Activated CD4-positive, alpha-beta T cell treated with anti-CD3 and anti-CD28 coated beads, Interleukin-2, amount 10 ng/mL, durations not matched to agents 24 days and 14 days (primary cell): Measurements from ENCODE around the gene F8A1. TPM values are rescaled to one million over a fixed set of nuclear protein-coding genes. Genes with fewer than 3 reads are reported as not detected.
"Not testable (repeated sequence)": the region's sequence is repeated elsewhere in the genome, so short reads cannot be mapped to it uniquely, and the experiment has no call there.

Source experiments
- DNase-seq: peaks from one replicate; pipeline ENCODE4 v3.0.0; 2022
- H3K27ac Mint-ChIP-seq: one replicate; pipeline ENCODE4 v1.8.0; 2022; ENCODE audit warnings: mild to moderate bottlenecking, mixed read lengths
- H3K27me3 Mint-ChIP-seq: one replicate; pipeline ENCODE4 v1.8.0; 2022; ENCODE audit warnings: mixed read lengths
- H3K36me3 Mint-ChIP-seq: one replicate; pipeline ENCODE4 v1.8.0; 2022; ENCODE audit warnings: low read depth, mild to moderate bottlenecking, mixed read lengths
- H3K4me1 Mint-ChIP-seq: one replicate; pipeline ENCODE4 v1.8.0; 2021; ENCODE audit warnings: mixed read lengths
- H3K4me3 Mint-ChIP-seq: one replicate; pipeline ENCODE4 v1.8.0; 2022; ENCODE audit warnings: mild to moderate bottlenecking, moderate library complexity, mixed read lengths
- H3K9me3 Mint-ChIP-seq: one replicate; pipeline ENCODE4 v1.8.0; 2021; ENCODE audit warnings: mixed read lengths
- intact Hi-C: fragments of 100-400 bp; cut with micrococcal nuclease; formaldehyde crosslinking; loops from one replicate; pipeline ENCODE4 v1.15.1; 2023
- total RNA-seq: library from RNA; stranded (reverse); gene quantifications from 2 replicates; pipeline ENCODE4 v1.2.3, GENCODE V29; 2022

F8A1 gene
- 23.2 and 25.0 TPM in 2 replicates for total RNA-seq

DNA sequence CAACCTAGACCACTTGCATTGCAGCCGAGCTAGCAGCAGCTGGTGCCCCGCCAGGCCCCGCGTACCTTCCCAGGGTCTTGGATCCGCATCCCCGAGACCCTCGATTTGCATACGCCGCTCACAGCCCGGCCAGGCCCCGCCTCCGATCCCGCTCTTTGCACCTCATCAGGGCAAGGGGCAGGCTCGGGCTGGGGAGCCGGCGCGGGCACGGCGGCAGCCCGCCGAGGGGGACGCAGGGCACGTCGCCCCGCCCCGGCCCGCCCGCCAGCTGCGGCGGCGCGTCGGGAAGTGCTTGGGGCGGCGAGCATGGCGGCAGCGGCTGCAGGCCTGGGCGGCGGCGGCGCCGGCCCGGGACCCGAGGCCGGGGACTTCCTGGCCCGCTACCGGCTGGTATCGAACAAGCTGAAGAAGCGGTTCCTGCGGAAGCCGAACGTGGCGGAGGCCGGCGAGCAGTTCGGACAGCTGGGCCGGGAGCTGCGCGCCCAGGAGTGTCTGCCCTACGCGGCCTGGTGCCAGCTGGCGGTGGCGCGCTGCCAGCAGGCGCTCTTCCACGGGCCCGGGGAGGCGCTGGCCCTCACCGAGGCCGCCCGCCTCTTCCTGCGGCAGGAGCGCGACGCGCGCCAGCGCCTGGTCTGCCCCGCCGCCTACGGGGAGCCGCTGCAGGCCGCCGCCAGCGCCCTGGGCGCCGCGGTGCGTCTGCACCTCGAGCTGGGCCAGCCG is at the start of gene F8A1:
F8A1 (plus strand) TSS at position 287 of the 720 bp plus-strand sequence; CDS start at position 307, 20 bp downstream.
- H3K27me3 Mint-ChIP-seq, H3K4me1 Mint-ChIP-seq, H3K4me3 Mint-ChIP-seq, H3K9me3 Mint-ChIP-seq, H3K27ac Mint-ChIP-seq, intact Hi-C loops, DNase-seq, H3K36me3 Mint-ChIP-seq: not testable (repeated sequence)

DNA sequence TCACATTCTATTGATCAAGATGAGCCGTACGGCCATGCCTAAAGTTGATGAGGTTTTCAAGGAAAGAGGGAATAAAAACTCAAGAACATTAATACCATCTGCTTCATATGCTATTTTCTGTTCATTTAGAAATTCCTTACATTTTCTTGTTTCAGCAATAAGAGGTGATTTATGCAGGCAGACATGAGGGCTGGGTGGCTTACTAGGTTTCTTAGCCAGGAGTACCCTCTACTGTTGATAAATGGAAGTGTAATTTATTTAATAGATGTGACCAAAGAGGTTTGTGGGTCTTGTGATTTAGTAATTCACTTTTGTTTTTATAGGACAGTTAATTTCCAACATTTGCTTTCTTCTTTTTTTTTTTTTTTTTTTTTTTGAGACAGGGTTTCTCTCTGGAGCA is 45.3 kb upstream of the F8A1 start:
- Mint-ChIP-seq H3K4me1 (peaks cover 3% of the 10 kb centered on the region), H3K27ac (no peak overlapping the region), H3K9me3 (no peaks in the 10 kb centered on the region), H3K27me3 (peaks cover 4% of the 10 kb centered on the region), H3K4me3 (no peak overlapping the region), H3K36me3 (no peaks in the 10 kb centered on the region)
- peak; percentile 56 for DNase-seq
- intact Hi-C loops = loop anchor here (2.0 to 5.0 kb wide), 2 partner anchors 79 to 92 kb away; partner anchors contain the start of gene DKC1

DNA sequence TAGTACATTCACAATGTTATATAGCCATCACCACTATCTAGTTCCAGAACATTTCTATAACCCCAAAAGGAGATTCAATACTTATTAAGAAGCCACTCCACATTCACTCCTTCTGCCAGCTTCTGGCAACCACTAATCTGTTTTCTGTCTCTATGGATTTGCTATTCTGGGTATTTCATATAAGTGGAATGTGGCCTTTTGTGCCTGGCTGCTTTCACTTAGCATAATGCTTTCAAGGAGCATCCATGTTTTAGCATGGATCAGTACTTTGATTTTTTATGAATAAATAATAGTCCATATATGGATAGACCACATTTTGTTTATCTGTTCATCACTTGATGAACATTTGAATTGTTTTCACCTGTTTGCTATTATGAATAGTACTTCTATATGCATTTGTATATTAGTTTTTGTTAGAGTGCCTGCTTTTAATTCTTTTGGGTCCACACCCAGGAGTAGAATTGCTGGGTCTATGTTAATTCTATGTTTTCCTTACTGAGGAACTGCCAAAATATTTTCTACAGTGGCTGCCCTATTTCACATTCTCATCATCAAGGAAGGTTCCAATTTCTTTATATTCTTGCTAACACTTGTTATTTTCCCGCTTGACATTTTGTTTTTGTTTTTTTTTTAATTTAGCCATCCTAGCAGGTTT is 35.1 kb upstream of the F8A1 start:
- Mint-ChIP-seq H3K27me3 (peaks cover 2% of the 10 kb centered on the region), H3K36me3 (peaks cover 4% of the 10 kb centered on the region), H3K4me3 (no peak overlapping the region), H3K27ac (no peak overlapping the region), H3K9me3 (no peaks in the 10 kb centered on the region), H3K4me1 (no peaks in the 10 kb centered on the region)
- DNase-seq = no peak
- intact Hi-C loops = no loop called here

DNA sequence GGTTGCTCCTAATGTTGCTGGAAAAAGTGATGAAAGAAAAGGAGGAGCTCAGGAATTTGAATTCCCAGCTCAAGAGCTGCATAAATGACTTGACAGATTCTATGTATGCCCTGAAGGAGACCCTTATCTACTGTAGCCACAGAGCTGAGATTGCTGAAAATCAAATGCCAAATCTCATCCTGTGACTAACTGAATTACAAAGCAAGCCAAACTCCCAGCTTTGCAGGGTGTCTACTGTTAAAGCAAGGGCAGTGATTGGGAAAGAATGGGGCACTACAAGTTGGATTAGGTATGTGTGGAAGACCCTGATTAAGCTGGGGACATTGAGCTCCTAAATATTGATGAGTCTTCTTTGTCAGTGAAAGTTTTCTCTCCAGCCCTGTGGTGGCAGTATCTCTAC is 30.9 kb upstream of the F8A1 start:
- DNase-seq = no peak
- Mint-ChIP-seq H3K36me3 (peaks cover 15% of the 10 kb centered on the region), H3K27me3 (no peaks in the 10 kb centered on the region), H3K9me3 (no peaks in the 10 kb centered on the region), H3K4me1 (no peaks in the 10 kb centered on the region), H3K27ac (no peak overlapping the region), H3K4me3 (no peak overlapping the region)
- intact Hi-C loops = no loop called here

DNA sequence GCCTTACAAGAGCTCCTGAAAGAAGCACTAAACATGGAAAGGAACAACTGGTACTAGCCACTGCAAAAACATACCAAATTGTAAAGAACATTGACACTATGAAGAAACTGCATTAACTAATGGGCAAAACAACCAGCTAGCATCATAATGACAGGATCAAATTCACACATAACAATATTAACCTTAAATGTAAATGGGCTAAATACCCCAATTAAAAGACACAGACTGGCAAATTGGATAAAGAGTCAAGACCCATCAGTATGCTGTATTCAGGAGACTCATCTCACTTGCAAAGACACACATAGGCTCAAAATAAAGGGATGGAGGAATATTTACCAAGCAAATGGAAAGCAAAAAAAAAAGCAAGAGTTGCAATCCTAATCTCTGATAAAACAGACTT is 17.6 kb upstream of the F8A1 start:
- H3K36me3 Mint-ChIP-seq, H3K4me1 Mint-ChIP-seq, intact Hi-C loops, H3K27me3 Mint-ChIP-seq, H3K4me3 Mint-ChIP-seq, H3K27ac Mint-ChIP-seq, DNase-seq: not testable (repeated sequence)
- H3K9me3 Mint-ChIP-seq = peaks cover 18% of the 10 kb centered on the region

DNA sequence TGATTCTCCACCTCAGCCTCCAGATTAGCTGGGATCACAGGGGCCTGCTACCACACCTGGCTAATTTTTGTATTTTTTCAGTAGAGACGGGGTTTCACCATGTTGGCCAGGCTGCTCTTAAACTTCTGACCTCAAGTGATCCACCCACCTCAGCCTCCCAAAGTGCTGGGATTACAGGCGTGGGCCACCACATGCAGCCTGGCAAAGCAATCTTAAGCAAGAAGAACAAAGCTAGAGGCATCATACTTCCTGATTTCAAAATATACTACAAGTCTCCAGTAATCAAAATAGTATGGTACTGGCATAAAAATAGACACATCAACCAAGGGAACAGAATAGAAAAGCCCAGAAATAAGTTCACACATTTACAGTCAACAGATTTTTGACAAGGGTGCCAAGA is 12.8 kb upstream of the F8A1 start:
- Mint-ChIP-seq H3K9me3 (peaks cover 11% of the 10 kb centered on the region), H3K27me3 (peaks cover 6% of the 10 kb centered on the region), H3K27ac (no peak overlapping the region), H3K4me3 (no peak overlapping the region), H3K36me3 (peaks cover 2% of the 10 kb centered on the region), H3K4me1 (no peaks in the 10 kb centered on the region)
- intact Hi-C loops = no loop called here
- no peak for DNase-seq

DNA sequence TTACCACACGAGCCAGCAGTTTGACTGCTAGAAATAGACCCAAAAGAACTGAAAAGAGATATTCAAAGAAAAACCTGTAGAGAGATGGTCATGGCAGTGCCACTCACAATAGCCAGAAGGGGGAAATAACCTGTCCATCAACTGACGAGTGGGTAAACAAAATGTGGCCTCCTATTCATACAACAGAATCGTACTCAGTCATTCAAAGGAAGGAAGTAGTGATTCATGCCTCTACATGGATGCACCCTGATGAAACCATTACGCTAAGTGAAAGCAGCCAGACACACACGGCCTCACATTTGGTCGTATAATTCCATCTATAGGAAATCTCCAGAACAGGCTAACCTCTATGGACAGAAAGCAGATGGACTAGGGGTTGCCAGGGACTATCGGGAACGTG is 2.1 kb upstream of the F8A1 start:
- DNase-seq, H3K4me1 Mint-ChIP-seq, H3K27me3 Mint-ChIP-seq, intact Hi-C loops, H3K27ac Mint-ChIP-seq, H3K4me3 Mint-ChIP-seq, H3K36me3 Mint-ChIP-seq, H3K9me3 Mint-ChIP-seq: not testable (repeated sequence)

DNA sequence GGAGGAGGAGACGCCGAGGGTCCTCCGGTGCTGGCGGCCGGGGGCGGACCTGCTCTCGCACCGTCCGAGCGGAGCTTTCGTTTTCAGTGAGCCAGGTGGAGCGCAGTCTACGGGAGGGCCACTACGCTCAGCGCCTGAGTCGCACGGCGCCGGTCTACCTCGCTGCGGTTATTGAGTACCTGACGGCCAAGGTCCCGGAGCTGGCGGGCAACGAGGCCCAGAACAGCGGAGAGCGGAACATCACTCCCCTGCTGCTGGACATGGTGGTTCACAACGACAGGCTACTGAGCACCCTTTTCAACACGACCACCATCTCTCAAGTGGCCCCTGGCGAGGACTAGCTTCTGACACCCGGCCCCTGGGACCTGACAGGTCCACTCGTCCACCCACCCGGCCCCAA is 1.1 kb upstream of the F8A1 start:
- H3K27me3 Mint-ChIP-seq, H3K4me3 Mint-ChIP-seq, H3K9me3 Mint-ChIP-seq, H3K36me3 Mint-ChIP-seq, intact Hi-C loops, DNase-seq, H3K4me1 Mint-ChIP-seq, H3K27ac Mint-ChIP-seq: not testable (repeated sequence)

DNA sequence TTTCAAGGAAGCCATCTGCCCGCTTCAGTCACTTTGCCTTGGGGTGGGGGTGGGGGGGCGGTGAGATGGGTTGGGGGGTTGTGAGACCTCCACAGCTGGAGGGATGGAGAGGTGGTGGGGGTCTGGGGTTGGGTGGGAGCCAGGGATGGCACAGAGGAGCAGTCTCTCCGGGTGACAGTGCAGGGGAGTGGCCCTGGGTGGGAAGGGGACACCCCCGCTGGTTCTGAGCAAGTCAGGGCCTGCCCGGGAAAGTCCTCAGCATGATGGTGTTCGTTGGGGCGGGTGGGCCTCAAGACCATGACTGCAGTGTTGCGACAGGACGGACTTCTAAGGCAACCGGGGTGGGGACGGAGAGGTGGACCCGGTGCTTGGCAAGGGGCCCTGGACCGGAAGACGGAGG is 606 bp upstream of the F8A1 start:
- H3K4me3 Mint-ChIP-seq, H3K4me1 Mint-ChIP-seq, H3K27ac Mint-ChIP-seq, intact Hi-C loops, H3K36me3 Mint-ChIP-seq, DNase-seq, H3K27me3 Mint-ChIP-seq, H3K9me3 Mint-ChIP-seq: not testable (repeated sequence)

DNA sequence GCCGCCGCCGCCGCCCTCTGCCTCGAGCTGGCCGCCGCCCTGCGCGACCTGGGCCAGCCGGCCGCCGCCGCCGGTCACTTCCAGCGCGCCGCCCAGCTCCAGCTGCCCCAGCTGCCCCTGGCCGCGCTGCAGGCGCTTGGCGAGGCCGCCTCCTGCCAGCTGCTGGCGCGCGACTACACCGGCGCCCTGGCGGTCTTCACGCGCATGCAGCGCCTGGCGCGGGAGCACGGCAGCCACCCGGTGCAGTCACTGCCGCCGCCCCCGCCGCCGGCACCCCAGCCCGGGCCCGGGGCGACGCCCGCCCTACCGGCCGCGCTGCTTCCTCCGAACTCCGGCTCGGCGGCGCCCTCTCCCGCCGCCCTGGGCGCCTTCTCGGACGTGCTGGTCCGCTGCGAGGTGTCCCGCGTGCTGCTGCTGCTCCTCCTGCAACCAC is 650 bp downstream of the F8A1 start:
- intact Hi-C loops, H3K4me3 Mint-ChIP-seq, H3K36me3 Mint-ChIP-seq, H3K27me3 Mint-ChIP-seq, DNase-seq, H3K4me1 Mint-ChIP-seq, H3K9me3 Mint-ChIP-seq, H3K27ac Mint-ChIP-seq: not testable (repeated sequence)

DNA sequence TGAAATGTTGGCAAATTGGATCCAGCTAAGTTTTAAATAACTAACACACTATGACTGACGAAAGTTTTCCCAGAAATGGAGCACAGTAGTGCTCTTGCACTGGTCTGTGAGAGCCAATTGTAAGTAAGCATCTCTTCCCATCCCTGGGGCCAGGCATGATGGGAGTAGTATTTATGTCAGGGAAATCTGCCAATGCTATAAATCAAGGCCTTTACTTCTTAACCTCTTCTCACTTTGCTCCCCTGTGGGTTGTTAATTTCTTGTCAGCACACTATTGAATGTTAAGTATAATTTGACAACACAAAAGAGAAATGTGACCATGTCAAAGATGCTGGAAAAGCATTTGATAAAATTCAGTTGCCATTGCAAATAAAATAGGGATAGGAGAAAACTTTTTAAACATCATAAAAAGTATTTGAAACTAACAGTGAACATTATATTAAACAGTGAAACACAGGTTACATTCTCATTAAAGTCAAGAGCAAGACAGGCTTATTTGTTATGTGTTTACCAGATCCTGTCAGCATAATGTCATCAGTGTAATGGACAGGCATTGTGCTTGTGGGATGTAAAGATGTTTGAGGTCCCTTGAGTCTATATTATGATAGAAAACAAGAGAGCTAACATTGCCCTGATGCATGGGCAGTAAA is 5.0 kb downstream of the F8A1 start:
- Mint-ChIP-seq H3K4me3 (no peak overlapping the region), H3K36me3 (peaks cover 5% of the 10 kb centered on the region), H3K27ac (no peak overlapping the region), H3K27me3 (peaks cover 7% of the 10 kb centered on the region), H3K4me1 (peaks cover 2% of the 10 kb centered on the region), H3K9me3 (no peaks in the 10 kb centered on the region)
- intact Hi-C loops = no loop called here
- DNase-seq = no peak

DNA sequence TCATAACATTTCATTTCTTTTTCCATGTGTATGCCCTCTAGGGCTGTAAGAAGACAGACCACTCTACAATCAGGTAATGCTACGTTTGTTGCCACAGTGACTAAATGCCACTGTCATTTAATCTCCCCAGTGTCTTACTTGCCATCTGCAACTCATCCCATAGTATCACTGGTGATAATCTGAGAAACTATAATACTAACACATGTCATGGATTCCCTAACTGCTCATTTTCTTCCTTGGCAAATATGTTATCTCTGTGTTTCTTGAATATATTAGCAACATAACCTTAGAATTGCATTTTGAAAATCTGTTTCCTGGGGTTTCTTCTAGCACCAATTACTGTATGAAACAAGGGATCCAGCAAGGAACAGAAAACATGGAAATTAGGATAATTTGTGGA is 6.1 kb downstream of the F8A1 start:
- no peaks in the 10 kb centered on the region for H3K9me3 Mint-ChIP-seq
- no peak overlapping the region for H3K27ac Mint-ChIP-seq
- peaks cover 5% of the 10 kb centered on the region for H3K36me3 Mint-ChIP-seq
- intact Hi-C loops = no loop called here
- no peak overlapping the region for H3K4me3 Mint-ChIP-seq
- H3K4me1 Mint-ChIP-seq = peaks cover 2% of the 10 kb centered on the region
- peaks cover 7% of the 10 kb centered on the region for H3K27me3 Mint-ChIP-seq
- DNase-seq = no peak

DNA sequence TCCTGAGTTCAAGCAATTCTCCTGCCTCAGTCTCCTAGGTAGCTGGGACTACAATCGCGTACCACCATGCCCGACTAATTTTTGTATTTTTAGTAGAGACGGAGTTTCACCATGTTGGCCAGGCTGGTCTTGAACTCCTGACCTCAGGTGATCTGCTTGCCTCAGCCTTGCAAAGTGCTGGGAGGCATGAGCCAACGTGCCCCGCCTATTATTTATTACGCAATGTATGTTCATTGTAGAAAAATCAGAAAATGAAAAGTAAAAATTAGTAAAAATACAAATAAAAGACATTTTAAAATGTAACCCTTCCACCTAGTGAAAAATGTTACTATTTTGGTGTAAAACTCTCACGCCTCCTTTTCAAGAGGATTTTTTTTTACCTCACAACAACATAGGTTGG is 14.2 kb downstream of the F8A1 start:
- no peak for DNase-seq
- H3K4me1 Mint-ChIP-seq = no peaks in the 10 kb centered on the region
- H3K9me3 Mint-ChIP-seq = no peaks in the 10 kb centered on the region
- H3K27me3 Mint-ChIP-seq = peaks cover 26% of the 10 kb centered on the region
- intact Hi-C loops = no loop called here
- no peaks in the 10 kb centered on the region for H3K36me3 Mint-ChIP-seq
- no peak overlapping the region for H3K27ac Mint-ChIP-seq
- H3K4me3 Mint-ChIP-seq = no peak overlapping the region

DNA sequence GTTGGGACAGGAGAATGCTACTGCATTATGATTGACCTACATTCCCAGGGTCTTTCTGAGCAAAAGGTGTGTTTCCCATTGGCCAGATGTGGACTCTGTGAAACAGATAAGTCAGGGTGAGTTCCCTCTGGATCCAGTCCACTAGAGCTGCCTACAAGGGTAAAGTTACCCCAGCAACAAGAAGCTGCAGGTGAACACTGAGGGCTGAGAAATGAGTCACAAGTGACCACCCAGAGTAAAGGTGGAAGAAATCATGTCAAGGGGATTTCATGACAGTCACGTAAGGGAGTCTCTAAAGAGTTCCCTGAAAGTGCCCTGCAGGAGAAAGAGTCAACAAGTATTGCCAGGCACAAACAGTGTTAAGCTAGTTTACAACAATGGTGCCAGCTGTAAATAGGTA is 16.3 kb downstream of the F8A1 start:
- intact Hi-C loops = no loop called here
- Mint-ChIP-seq H3K9me3 (no peaks in the 10 kb centered on the region), H3K4me3 (no peak overlapping the region), H3K36me3 (no peaks in the 10 kb centered on the region), H3K27me3 (peaks cover 24% of the 10 kb centered on the region), H3K27ac (no peak overlapping the region), H3K4me1 (no peaks in the 10 kb centered on the region)
- DNase-seq = no peak
